GM19452 (cell line): Measurements from ENCODE around the gene MIS18A.
"Not testable (repeated sequence)": the region's sequence is repeated elsewhere in the genome, so short reads cannot be mapped to it uniquely, and the experiment has no call there.

Experiments used
- ATAC-seq: cut with Tn5 transposase; IDR thresholded peaks from one replicate; pipeline ENCODE4 v1.9.1; 2021; ENCODE audit not compliant: unreplicated experiment

The MIS18A gene

DNA sequence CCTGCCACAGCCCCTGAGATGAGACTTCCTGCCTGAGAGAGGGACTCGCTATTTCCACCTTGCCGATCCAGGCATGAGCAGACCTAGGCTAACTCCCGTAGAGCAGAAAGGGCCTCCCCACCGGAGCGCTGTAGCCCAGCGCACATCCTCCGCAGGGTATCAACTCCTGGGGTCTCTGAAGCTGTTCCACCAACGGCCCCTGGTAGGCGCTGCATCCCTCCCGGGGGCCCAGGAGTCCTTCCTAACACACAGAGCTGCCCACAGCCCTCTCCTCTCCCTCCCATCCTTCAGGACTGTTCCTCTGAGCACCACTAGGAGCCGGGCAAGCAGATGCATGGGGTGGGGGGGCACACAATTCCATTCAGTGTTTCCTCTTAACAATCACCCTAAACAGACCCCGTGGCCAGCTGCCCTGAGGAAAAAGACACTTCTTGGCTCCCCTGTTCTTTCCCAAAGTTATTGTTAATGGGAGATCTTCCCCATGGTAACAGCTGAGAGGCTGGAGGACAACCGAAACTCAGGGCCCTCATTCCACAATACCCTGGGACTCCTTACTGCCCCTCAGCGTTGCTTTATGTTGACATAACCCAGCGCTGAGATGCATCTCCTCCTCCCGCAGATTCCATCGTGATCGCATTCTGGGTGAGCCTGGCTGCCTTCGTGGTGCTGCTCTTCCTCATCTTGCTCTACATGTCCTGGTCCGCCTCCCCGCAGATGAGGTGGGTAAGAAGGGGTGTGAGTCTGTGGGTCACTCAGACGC lies 27.4 kb upstream of the MIS18A start:
- ATAC-seq, result no peak

DNA sequence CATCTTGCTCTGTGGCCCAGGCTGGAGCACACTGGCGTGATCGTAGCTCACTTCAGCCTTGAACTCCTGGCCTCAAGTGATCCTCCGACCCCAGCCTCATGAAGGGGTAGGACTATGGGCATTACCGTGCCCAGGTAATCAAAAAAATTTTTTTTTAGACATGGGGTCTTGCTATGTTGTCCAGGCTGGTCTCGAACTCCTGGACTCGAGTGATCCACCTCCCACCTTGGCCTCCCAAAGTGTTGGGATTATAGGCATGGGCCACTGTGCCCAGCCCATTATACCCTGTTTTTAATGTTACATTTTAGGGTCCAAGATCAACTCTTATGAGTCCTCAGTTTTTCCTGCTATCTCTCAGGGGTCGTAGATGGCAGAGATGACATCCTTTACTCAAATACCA lies 26.1 kb upstream of the MIS18A start:
- ATAC-seq, result no peak

DNA sequence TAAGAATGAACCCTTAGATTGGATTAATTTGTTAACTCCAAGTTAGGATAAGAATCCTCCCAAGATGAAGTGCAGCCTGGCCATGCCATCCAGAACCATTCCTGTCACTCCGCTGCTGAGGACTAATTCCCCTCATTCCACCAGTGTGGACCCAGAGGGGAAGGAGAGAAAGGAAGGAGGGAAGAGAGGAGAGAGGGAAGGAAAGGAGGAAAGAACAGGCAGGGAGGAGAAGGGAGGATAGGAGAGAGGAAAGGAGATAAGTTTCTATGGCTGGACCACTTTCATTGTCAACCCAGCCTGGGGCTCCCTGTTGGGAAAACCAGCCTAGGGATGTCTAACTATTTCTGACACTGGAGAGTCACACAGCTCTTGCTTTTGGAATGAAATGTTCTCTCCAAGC lies 24.5 kb upstream of the MIS18A start:
- no peak for ATAC-seq

DNA sequence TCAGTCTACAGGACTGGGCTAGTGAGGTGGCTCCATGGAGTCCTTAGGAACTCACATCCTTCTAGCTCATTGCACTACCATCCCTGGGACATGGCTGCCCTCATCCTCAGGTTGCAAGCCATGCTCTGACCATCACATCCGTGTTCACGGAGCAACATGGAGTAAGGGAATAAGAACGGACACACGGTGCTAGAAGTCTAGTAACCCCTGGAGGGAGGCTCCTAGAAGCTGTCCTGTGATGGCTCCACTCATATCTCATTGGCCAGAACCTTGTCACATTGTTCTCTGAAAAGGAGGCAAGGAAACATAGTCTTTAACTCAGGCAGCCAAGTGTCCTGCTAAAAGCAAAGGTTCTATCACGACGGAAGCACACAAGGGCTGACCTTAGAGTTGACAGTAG lies 23.7 kb upstream of the MIS18A start:
- ATAC-seq, result no peak

DNA sequence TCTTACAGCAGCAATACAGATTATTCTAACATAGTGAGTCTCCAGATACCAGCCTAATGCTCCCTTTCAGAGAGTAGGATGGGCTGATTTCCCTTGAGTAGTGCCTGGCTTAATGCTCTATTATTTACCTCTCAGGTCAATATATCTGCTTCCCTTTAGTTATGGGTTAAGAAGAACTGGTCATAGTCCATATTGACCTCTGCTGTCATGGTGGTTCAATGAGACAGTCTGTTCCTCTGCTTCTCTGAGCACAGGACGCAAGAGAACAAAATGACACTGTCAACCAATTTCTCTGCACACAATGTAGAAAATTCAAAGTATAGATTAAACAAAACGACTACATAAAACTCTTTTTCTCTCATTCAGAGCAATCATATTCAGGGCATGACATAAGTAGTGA lies 22.7 kb upstream of the MIS18A start:
- no peak for ATAC-seq

DNA sequence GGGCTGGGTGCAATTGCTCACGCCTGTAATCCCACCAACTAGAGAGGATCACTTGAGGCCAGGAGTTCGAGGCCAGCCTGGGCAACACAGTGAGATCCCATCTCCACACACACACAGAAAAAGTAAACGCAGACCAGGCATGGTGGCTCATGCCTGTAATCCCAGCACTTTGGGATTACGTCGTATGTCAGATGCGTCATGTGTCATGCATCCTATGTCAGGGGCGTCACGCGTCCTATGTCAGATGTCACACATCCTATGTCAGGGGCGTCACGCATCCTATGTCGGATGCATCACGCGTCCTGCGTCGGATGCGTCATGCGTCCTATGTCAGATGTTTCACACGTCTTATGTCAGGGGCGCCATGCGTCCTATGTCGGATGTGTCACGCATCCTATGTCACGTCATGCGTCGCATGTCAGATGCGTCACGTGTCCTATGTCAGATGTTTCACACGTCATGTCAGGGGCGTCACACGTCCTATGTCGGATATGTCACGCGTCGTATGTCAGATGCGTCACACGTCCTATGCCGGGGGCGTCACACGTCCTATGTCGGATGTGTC lies 21.4 kb upstream of the MIS18A start:
- ATAC-seq, result no peak

DNA sequence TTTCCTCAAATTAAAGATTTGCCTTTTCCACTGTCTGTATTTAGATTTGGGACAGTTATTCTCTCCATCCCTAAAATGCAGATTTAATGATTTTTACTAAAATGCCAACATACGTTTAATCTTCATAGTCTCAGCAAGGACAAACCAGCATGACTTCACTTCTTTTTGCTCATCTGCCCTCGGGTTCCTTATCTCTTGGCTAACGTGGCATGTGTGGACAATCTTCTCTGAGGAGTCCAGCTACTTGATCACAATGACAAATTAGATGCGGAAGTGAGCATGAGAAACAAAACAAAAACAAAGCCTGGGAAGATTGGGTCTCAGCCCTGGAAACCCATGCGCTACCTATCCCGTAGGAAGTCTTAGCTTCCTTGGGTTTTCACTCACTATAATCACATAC lies 20.8 kb upstream of the MIS18A start:
- ATAC-seq, result no peak

DNA sequence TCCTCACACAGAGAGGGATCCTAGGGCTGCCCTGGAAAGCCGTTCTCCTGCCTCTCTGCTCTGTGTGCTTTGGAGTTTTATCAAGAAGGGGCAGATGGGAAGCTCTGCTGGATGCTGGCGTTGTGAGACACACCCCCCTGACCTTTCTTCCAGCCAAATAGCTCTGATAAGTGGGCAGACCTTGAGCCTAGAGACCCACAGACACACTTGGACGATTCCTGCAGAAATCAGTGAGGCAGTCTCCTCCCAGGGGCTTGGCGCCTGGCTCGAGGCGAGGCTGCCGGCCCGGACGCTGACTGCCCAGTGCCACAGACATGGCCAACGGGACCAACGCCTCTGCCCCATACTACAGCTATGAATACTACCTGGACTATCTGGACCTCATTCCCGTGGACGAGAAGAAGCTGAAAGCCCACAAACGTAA lies 19.8 kb upstream of the MIS18A start, which contains the start of gene MRAP:
MRAP (plus strand) TSS at position 198 of the 424 bp plus-strand sequence; CDS start at position 315, 117 bp downstream.
- ATAC-seq, result no peak

DNA sequence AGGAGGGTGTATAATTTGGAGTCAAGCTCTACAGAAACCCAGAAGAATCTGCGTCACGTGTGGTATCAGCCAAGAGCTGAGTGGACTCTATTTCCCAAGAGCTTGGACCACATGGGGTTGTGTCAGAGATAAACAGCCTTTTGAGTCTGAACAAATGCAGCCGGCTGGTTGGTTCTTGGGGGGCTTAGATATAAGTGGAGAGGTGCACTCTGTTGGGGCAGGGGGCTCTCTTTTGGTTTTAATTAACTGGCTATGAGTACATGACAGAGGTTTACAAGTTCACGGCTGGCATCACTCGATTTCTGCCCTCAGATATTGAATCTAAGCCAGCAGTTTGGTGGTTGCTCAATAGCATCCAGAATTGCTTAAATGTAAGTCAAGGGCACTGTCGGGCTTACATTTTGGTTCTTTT lies 19.3 kb upstream of the MIS18A start:
- no peak for ATAC-seq

DNA sequence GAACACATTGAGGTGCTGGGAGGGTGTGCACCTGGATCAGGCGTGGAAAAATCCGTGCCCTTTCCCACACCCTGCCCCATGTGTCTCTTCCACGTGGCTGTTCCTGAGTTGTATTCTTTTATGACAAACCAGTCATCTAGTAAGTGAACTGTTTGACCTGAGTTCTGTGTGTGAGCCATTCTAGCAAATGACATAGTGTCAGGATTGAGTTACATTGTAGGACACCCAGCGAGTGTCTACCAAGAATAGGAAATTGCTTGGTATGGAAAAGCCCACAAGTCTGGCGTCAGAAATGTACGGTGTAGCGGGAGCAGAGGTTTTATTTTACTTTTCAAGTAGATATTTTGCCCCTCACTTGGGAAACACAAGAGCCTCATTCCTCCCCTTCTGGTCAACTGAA lies 18.6 kb upstream of the MIS18A start:
- ATAC-seq, result no peak

DNA sequence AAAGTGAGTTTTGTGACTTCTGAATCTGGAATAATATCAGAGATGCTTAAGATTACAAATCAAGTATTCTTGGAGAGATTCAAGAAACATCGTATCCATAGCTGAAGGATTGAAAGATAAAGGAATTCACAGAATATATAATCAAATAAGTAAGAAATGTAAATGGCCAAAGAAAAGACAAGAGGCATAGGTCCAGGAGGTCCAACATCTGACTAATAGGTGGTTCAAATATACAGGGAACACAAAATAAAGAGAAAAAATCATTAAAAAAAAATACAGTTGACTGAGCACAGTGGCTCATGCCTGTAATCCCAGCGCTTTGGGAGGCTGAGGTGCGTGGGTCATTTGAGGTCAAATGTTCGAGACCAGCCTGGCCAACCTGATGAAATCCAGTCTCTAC lies 6.6 kb upstream of the MIS18A start:
- ATAC-seq, result no peak

DNA sequence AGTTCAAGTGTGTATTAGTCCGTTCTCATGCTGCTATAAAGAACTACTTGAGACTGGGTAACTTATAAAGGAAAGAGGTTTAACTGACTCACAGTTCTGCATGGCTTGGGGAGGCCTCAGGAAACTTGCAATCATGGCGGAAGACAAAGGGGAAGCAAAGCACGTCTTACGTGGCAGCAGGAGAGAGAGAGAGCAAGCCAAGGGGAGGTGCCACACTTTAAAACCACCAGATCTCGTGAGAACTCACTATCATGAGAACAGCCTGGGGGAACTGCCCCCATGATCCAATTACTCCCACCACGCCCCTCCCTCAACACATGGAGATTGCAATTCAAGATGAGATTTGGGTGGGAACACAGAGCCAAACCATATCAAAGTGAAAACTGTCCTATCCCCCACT lies 4.1 kb upstream of the MIS18A start:
- ATAC-seq, result no peak

DNA sequence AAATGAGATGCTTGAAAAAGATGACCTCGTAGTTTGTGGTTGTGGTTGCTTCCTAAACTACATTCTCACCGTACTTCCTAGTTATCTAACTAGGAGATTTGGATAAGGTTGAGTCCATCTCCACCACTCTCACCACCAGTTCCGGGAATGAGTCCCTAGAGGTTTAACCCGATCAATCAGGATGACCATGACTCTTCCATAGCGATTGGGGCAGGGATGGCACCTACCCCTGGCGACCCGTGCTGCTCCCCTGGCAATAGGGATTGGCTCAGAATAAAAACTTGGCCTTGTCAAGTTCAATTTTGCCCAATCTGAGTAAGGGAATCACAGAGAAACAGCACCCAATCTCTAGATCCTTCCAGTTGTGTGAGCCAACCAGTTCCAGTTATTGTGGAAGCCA lies 2.7 kb upstream of the MIS18A start:
- no peak for ATAC-seq

DNA sequence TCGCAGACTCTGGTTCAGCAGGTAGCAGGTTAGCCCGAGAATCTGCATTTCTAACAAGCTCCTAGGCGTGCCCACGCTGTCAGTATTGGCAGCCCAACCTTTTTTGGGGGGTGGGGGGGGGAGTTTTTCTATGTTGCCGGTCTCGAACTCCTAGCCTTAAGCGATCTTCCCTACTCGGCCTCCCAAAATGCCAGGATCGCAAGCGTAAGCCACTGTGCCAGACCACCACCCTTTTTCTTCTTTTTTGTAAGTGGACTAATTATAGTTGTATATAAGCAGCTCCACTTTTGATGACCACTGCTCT lies 480 bp upstream of the MIS18A start:
- peak; percentile 33 for ATAC-seq

DNA sequence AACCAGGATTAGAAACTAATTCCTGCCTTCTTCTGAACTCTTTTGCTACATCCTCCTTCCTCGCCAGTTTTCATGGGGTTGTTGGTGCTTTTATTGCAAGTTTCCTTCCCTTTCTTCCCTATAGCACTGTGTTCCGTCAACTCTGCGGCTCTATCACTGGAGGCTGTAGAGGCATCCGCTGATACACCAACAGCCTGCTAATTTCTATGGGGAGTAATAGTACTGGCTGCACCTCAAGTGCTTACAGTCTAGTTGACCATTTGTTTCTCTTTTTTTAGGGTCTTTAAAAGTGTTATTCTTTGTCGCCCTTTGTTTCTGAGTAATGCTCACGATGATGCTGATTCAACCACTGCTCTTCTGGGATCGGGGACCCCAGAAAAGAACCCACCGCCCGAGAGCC lies 746 bp downstream of the MIS18A start:
- no peak for ATAC-seq

DNA sequence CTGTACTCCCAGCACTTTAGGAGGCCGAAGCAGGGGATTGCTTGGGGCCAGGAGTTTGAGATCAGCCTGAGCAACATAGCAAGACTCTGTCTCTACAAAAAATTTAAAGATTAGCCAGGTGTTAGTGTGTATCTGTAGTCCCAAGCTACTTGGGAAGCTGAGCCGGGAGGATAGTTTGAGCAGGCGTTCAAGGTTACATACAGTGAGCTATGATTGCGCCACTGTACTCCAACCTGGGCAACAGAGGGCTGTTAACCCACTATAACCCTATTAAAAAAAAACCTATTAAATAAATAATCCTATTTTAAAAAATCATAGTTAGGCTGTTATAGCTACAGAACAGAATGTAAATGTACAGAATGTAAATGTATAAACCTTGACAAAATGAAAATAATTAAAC lies 2.2 kb downstream of the MIS18A start:
- no peak for ATAC-seq

DNA sequence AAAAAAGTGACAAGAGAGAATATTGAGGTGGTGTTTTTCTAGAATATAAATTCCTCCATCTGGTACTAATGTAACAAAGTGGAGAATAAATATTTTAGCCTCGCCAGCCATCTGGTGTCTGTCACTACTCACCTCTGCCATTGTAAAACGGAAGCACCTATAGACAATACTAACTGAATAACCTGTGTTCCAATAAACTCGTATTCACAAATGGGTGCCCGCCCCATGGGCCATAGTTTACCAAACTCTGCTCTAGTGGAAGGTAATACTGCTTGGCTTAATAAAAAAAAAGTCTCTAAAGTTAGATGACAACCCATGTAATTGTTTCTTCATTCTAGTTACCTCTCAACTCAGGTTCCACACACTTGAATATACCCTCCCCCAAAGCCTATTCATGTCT lies 8.1 kb downstream of the MIS18A start:
- no peak for ATAC-seq

DNA sequence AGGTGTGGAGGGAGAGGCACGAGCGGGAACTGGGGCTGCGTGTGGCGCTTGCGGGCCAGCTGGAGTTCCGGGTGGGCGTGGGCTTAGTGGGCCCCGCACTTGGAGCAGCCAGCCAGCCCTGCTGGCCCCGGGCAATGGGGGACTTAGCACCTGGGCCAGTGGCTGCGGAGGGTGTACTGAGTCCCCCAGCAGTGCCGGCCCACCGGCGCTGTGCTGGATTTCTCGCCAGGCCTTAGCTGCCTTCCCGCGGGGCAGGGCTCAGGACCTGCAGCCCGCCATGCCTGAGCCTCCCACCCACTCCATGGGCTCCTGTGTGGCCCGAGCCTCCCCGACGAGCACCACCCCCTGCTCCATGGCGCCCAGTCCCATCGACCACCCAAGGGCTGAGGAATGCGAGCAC lies 13.5 kb downstream of the MIS18A start:
- not testable (repeated sequence) for ATAC-seq

DNA sequence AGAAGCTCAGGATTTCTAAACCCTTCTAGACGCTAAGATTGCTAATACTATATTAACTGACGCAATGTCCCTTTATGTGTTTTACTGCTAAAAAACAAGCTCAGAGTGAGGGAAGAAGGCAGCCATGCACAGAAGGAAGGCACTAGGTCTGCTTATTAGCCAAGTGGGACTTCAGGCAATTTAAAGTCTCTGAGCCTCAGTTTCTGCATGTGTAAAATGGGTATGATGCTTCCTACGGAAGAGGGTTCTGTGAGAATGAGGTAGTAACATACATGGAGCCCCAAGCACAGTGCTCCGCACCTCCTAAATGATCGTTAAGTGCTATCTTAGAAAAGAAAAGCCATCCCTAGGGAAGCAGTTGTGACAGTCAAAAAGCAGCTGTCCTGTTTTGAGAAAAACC lies 16.9 kb downstream of the MIS18A start:
- ATAC-seq, result no peak

DNA sequence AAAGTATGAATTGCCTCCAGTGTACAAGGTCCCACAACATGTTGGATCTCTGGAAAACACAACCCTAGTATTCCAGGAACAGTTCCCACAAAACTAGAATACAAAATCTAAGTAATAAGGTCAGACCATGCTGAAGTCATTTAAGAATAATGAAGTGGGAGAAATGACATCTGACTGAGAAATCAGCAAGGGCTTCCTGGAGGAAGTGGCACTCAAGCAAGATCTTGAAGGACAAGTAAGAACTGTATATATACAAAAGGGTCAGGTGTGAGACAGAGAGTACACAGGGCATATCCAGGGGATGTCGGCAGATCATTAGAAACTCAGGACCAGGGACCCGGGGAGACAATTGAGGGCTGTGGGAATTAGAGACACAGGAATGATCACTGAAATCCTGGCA lies 18.7 kb downstream of the MIS18A start:
- ATAC-seq, result no peak

DNA sequence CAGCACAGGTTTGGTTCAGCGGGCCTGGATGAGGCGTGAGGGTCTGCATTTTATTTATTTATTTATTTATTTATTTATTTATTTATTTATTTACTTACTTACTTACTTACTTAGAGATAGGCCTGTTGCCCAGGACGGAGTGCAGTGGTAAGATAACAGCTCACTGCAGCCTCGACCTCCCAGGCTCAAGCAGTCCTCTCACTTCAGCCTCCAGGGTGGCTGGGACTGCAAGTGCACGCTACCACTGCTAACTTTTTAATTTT lies 20.1 kb downstream of the MIS18A start:
- ATAC-seq, result not testable (repeated sequence)

DNA sequence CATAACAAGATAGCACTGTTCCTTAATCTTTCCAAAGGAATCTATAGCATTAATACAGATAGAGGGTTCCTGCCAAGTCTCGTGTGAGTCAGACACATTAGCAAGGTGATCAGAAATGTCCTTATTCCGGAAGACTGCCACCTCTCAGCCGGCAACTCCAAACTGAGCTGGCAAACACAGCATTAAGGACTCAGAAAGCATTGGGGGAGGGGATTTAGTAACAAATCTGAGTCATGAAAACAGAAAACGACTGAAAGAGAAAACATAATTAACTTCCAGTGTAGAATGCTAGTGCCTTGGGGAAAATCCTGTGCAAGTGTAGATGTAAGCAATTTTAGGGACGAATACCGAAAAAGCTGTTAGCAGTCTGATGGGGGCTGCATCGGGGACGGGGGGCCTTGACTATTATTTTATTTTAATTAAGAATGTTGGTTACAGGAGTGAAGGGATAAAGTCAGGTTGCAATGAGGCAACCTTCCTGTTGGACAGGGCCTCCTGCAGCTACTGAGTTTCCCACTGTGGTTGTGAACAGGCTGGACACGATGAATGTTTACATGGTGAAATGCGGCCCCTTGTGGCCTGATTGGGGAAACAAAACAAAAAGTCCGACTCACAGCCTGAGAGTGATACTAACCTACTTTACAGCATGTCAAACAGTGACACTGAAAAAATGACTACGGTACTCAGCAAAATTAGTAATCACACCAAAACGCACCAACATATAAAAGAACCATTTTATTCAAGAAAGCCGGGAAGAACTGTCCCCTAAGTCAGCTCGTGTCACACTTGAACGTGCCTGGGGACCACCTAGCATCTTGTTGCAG lies 20.7 kb downstream of the MIS18A start:
- no peak for ATAC-seq
